ENCODE results near the gene IL17A.

The IL17A gene

DNA sequence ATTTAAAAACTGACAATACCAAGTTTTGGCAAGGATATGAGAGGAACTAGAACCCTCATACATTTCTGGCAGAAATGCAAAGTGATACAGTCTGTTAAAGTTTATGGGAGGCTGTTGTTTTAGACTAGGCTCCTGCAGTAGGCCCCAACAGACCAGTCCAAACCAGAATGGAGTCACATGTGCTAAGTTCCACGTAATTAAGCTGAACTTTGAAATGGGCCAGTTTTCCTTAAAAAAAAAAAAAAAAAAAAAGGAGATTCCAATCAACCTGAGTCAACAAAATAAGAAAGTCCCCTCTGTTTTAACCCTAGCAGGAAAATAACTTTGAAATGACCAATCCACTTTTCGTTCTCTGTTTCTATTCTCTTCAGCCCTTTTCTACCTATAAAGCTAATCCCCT lies 31.6 kb downstream of the IL17A start:
- no peak for DNase-seq (ENCODE audit: extremely low read depth, low read depth)
- TF ChIP-seq, protein P1, sequence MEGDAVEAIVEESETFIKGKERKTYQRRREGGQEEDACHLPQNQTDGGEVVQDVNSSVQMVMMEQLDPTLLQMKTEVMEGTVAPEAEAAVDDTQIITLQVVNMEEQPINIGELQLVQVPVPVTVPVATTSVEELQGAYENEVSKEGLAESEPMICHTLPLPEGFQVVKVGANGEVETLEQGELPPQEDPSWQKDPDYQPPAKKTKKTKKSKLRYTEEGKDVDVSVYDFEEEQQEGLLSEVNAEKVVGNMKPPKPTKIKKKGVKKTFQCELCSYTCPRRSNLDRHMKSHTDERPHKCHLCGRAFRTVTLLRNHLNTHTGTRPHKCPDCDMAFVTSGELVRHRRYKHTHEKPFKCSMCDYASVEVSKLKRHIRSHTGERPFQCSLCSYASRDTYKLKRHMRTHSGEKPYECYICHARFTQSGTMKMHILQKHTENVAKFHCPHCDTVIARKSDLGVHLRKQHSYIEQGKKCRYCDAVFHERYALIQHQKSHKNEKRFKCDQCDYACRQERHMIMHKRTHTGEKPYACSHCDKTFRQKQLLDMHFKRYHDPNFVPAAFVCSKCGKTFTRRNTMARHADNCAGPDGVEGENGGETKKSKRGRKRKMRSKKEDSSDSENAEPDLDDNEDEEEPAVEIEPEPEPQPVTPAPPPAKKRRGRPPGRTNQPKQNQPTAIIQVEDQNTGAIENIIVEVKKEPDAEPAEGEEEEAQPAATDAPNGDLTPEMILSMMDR (IDR thresholded peaks at IDR 0.05; ENCODE audit: low read depth, low read length) = no peak

DNA sequence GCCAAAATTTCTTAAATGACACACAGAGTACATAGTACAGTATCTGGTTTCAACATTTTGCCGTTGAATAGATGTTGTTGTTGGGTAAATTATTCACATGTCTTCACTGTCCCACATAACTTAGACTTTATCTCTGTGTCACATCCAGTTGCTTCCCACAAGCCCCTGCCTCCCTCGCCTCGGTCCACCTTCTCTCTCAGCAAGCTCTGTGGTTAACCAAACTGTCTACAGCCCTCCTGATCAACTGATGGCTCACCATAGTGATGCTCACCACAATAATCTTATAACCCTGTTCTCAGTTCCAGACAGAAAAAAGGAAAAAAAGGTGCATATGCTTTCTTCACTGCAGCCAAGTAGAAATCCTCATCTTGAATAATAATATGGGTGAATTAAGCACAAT lies 35.1 kb downstream of the IL17A start:
- TF ChIP-seq, protein P1 (IDR thresholded peaks at IDR 0.05; ENCODE audit: low read depth, low read length) = no peak

DNA sequence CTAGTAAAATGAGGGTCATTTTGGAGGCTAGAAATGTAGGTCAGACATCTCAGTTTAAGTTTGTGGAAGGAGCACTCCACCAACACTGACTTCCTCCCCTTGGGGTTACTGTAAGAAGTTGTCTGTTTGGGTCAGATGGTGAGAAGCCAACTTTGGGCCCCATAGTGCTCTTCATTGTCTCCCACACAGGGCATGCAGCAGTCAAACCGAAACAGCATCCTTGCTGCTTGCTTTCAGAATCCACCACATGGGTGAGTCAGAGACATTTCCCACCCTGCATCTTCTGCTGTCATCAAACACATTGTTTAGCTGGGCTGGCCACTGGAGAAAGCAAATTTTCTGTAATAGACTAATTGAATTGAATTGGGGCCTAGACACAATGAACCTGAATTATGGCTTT lies 41.3 kb downstream of the IL17A start:
- TF ChIP-seq, protein P1 (IDR thresholded peaks at IDR 0.05; ENCODE audit: low read depth, low read length) = no peak
- DNase-seq (ENCODE audit: extremely low read depth, low read depth) = no peak

More for the DNA sequence above, 35.1 kb downstream of the IL17A start:
- DNase-seq (ENCODE audit: extremely low read depth, low read depth) = no peak

DNA sequence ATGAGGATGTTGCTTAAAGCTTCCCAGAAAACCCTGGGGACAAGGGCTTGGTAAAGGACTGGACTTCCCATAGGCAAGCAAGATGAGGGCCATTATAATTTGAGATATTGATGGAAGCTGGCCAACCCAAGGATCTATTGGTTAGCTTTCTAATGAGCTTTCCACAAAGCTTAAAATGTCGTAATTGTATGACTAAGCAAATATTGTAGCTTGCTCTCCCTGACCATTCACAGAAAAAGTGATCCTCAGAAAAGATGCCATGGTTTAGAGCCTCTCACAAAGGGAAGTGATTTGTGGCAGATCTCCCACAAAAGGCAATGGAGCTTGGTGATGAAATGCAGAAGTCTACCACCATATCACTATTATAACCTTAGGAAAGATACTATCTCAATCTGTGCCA lies 44.5 kb downstream of the IL17A start:
- DNase-seq (ENCODE audit: extremely low read depth, low read depth) = no peak

DNA sequence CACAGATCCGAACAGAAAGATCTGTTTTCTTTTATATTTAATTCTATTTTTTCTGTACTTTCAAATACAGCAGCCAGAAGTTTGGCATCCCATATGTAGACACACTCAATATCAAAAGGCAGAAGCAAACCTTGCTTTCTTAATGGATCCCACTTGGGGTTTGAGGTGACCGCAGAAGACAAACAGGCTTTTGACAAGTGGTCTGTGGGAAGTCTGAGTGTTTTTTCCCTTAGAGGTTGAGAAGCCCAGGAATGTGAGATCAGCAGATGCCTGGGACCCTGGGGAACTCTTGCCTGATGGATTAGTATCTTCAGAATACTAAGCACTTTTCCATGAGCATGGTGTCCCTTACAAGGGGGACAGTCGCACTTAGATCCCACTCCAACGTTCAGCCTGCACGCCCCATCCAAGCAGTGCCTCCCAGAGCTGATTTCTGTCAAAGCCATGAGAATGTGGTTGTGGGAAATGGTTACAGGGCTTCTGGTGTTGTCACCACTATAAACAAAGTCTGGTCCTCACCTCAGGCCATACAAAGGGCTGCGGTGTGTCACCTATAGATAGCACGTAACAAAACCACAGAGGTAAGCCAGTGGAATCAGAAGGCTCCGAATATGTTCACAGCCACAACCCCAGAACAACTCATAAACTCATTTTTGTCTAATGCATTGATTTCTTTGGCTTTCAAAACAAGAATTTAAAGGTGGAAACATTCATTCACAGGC lies 45.4 kb downstream of the IL17A start:
- no peak for DNase-seq (ENCODE audit: extremely low read depth, low read depth)
- TF ChIP-seq, protein P1 (IDR thresholded peaks at IDR 0.05; ENCODE audit: low read depth, low read length) = no peak

More for the DNA sequence above, 44.5 kb downstream of the IL17A start:
- TF ChIP-seq, protein P1 (IDR thresholded peaks at IDR 0.05; ENCODE audit: low read depth, low read length) = no peak

DNA sequence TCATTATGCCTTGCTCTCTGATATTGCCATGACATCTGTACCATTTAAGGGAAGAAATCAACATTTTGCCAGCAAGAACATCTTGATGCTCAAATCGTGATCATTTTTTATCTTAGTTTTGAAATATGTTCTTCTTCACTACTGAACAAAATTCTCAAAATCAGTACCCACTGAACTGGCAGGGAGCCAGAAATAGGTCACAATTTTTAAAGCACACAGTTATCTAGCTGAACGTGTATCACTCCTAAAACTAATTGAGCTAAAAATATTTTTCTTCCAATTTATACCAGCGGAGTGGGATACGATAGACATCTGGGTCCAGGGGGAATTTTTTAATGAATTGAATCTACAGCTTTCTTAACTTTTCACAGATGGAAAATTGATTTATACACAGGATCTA lies 46.8 kb downstream of the IL17A start:
- no peak for DNase-seq (ENCODE audit: extremely low read depth, low read depth)
- TF ChIP-seq, protein P1 (IDR thresholded peaks at IDR 0.05; ENCODE audit: low read depth, low read length) = no peak

DNA sequence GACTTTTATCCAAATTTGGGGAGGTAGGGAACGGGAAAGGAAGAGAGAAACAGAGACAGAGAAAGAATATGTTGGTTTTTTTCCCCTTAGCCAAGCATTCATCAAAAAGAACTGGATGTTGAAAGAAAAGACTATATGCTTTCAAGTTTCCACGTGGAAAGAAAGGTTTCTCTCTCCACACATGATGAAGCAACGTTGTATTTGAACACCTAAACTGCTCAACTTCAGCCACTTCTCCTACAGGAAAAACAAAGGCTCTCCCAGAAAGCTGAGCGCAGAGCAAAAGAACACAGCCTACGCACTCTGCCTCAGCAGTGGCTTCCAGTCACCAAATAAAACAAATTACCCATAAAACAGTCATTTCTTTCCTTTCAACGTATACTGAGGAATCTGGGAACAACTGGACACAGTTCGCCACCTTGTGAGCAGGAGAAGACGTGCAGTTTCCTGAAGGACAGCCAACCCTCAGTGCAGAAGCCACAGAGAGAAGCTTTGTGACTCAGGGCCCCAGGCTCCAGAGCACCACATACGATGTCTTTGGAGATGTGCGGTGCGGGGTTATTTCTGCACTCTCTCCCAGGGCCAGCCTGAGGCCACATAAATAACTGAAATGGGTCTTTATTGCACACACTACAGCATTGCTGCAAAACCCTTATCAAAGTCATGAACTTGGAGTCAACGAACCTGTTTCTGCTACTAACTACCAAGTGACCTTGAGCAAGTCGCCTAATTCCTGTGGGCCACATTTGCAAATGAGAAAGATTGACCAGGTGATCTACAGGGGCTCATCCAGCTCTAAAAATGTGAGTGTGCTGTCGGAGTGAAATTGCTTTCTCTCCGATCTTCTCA lies 48.0 kb downstream of the IL17A start:
- TF ChIP-seq, protein P1 (IDR thresholded peaks at IDR 0.05; ENCODE audit: low read depth, low read length) = peak; percentile 49
- DNase-seq (ENCODE audit: extremely low read depth, low read depth) = peak; percentile 4

All from AG09319 (cell line).